Activated CD8-positive, alpha-beta memory T cell treated with anti-CD3 and anti-CD28 coated beads for 1 hour (primary cell): ENCODE results near the gene ZFC3H1.
"Not testable (repeated sequence)": the region's sequence is repeated elsewhere in the genome, so short reads cannot be mapped to it uniquely, and the experiment has no call there.

Source experiments
- DNase-seq, 2 donors: peaks; one replicate each; pipeline ENCODE4 v3.0.0-alpha.2; 2020; ENCODE audit warnings: low read depth in 1 of 2; ENCODE audit errors: extremely low read depth in 1 of 2

Gene ZFC3H1

GRCh38 chr12:71582925-71583324, 80.7 kb downstream of the ZFC3H1 start:
- DNase-seq = no peak

GRCh38 chr12:71581206-71581605, 82.4 kb downstream of the ZFC3H1 start:
- no peak for DNase-seq

- no peak for DNase-seq
Measured at GRCh38 chr12:71578694-71579258, 84.9 kb downstream of the ZFC3H1 start.

GRCh38 chr12:71576496-71576895, 87.2 kb downstream of the ZFC3H1 start:
- no peak for DNase-seq

DNA sequence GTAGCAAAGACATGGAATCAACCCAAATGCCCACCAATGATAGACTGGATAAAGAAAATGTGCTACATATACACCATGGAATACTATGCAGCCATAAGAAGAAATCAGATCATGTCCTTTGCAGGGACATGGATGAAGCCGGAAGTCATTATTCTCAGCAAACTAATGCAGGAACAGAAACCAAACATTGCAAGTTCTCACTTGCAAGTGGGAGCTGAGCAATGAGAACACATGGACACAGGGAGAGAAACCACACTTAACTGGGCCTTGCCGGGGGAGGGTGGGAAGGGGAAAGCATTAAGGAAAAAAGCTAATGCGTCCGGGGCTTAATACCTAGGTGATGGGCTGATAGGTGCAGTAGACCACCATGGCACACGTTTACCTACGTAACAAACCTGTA, 93.8 kb downstream of the ZFC3H1 start:
- not testable (repeated sequence) for DNase-seq

- no peak for DNase-seq
Measured at GRCh38 chr12:71567537-71567936, 96.1 kb downstream of the ZFC3H1 start.

- no peak for DNase-seq
Measured at GRCh38 chr12:71566655-71567054, 97.0 kb downstream of the ZFC3H1 start.

DNA sequence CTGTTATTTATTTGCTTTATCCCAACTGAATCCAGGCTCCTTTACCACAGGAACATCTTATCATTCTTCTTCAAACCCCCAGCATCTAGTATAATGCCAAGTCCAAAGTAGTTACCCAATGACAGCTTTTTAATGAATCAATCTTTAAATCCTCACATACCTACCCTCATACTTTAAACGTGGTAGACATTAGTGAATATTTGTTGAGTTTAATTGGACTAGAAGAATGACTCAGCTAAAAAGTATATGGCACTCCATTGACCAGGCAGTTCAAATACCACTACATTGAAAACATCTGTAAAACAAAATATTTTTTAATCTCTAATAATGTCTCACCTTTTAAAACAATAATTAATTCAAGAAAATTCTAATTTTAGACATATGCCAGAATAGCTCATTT, 98.1 kb downstream of the ZFC3H1 start:
- no peak for DNase-seq

DNA sequence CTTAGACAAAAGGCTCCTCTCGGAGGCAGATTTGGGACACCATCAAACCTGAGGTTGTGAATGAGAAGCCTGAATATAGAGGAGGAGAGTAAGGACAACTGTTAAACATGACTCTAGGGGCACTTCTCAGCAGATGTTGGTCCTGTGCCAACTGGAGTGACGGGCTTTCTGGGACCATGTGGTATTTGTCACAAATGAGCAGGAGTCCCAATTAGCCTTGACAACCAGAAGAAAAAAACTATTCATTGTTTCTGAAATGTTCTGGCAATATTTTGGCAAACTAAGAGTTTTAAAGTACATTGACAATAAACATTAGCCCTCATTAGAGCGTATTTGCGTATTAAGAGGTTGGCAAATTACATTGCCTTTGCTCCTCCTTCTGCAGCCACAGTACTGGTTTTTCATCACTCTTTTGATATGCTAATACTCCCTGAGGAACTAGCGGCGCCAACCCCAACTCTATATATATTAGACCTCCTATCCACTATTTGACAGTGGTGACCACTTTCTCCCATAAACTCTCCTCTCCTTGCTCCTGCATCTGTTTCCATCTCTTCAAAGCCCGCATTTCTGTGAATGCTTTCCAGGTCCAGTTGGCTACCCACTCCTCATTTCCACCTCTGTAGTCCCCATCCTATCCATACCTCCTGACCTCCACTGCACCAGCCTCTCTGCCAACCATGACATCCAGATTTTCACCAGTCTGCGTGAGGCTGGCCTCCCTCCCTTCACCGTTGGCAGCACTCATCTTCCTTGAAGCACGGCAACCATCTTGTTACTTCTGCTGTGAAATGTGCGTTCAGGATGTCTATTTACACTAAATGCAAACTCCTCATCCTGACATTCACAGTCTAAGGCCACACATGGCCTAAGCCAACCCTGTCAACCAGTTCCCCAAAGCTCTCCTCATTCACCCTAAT, 100.7 kb downstream of the ZFC3H1 start:
- DNase-seq = no peak
